Stimulated activated CD4-positive, alpha-beta T cell treated with anti-CD3 and anti-CD28 coated beads, Interleukin-15, amount 100 ng/mL, for 1 hour (primary cell): Measurements from ENCODE around the gene RHOT2.

Experiments
- DNase-seq, 2 donors: peaks; one replicate each; pipeline ENCODE4 v3.0.0-alpha.2; 2020; ENCODE audit warnings: low read depth in 1 of 2, low spot score in 1 of 2

The RHOT2 gene

GRCh38 chr16:669666-670065 lies 1.7 kb downstream of the RHOT2 start:
- no peak for DNase-seq

GRCh38 chr16:670485-671352 lies 2.8 kb downstream of the RHOT2 start:
- DNase-seq: no peak

- DNase-seq: no peak
Measured at GRCh38 chr16:671353-672131, 3.6 kb downstream of the RHOT2 start.

GRCh38 chr16:672371-672770 lies 4.4 kb downstream of the RHOT2 start:
- no peak for DNase-seq

GRCh38 chr16:672851-673250 lies 4.9 kb downstream of the RHOT2 start:
- no peak for DNase-seq

GRCh38 chr16:673399-673991 lies 5.6 kb downstream of the RHOT2 start:
- no peak for DNase-seq

- no peak for DNase-seq
Measured at GRCh38 chr16:674214-674881, 6.4 kb downstream of the RHOT2 start.

GRCh38 chr16:674968-675883 lies 7.3 kb downstream of the RHOT2 start, which contains the start of gene RHBDL1:
Gene RHBDL1 (plus strand): TSS chr16:675671. CDS start chr16:675791, 120 bp downstream.
- no peak for DNase-seq

- no peak for DNase-seq
Measured at GRCh38 chr16:675884-676564, 8.1 kb downstream of the RHOT2 start.

GRCh38 chr16:676565-676902 lies 8.6 kb downstream of the RHOT2 start:
- DNase-seq: no peak

- no peak for DNase-seq
Measured at GRCh38 chr16:676913-677312, 9.0 kb downstream of the RHOT2 start.

GRCh38 chr16:677316-678190 lies 9.6 kb downstream of the RHOT2 start:
- no peak for DNase-seq

GRCh38 chr16:678209-678857 lies 10.4 kb downstream of the RHOT2 start:
- no peak for DNase-seq

GRCh38 chr16:678858-679813 lies 11.2 kb downstream of the RHOT2 start:
- peak in 1 of 2 donors; percentile 32 for DNase-seq

GRCh38 chr16:679814-680624 lies 12.1 kb downstream of the RHOT2 start, which contains the start of gene STUB1:
Gene STUB1 (plus strand): TSS chr16:680410. CDS start chr16:680526, 116 bp downstream.
- DNase-seq: peak; percentile 79 to 85

- no peak for DNase-seq
Measured at GRCh38 chr16:680625-680945, 12.7 kb downstream of the RHOT2 start.
